HG03439 (cell line): ENCODE data around the gene SYNJ2.
A peak's percentile ranks its signal among the peaks of the same experiment; 100 is the strongest.

ENCODE experiments used
- ATAC-seq: cut with Tn5 transposase; IDR thresholded peaks from one replicate; pipeline ENCODE4 v1.9.1; 2021; ENCODE audit warnings: mild to moderate bottlenecking, moderate library complexity; ENCODE audit not compliant: unreplicated experiment

SYNJ2 gene

GRCh38 chr6:157978021-157978783 lies 3.5 kb upstream of the SYNJ2 start:
- no peak for ATAC-seq

GRCh38 chr6:157980288-157981131 lies 1.2 kb upstream of the SYNJ2 start:
- ATAC-seq = peak; percentile 13

DNA sequence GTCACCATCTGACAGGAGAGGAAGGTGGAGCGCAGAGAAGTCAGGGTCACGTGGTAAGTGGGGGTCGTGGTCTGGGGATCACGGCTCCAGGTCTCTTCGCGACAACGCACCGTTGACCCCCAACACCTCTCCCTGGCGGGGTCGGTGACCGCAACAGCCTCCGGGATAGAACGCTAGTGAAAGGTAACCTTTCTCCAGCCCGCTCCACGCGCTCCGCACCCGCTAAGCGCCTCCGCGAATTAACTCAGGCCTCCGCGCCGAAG lies 600 bp upstream of the SYNJ2 start:
- ATAC-seq = no peak

DNA sequence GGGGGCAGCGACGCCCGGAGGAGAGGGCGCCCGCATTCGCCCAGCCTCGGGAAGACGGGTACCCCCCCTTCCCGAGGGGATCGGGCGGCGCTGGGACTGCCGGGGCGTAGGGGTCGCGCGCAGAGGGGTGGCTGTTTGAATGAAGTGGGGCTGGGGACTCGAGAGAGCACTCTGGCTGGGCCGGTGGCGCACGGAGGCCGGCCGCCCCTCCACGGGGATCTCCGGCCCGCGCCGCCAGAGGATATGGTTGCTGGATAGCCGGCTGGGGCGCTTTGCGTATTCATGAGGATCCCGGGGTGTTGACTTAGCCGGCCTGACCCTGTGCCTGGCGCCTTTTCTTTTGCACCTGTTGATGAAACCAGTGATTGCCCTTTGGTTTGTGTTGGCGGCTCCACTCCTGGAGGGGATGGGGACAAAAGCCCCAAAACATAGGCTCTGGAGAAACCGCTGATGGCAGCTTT lies 469 bp downstream of the SYNJ2 start:
- peak; percentile 45 for ATAC-seq

- ATAC-seq = no peak
These were observed 1.1 kb downstream of the SYNJ2 start for GRCh38 chr6:157982563-157983405.

DNA sequence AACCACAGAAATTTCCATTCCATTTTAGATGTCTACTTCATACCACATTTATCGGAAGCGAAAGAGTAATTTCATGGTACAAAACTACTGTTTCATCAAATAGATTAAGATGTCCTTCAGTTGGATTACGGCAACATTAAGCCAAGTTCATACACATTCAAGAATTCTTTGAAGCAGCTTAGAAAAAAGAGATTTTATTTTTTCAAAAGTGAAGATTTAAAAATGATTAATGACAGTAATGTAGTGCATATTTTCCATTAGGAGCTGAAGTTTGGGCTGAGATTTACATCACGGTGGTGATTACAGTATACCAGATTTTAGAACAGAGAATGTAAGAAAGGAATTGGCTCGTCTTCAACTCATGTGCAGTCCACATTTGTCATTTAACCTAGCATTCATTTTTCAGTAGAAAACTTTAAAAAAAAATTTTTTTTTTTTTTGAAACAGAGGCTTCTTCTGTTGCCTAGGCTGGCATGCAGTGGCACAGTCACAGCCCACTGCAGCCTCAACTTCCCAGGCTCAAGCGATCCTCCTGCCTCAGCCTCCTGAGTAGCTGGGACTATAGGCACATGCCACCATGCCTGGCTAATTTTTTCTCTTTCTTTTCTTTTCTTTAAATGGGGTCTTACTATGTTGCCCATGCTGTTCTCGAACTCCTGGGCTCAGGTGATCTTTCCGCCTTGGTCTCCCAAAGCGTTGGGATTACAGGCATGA lies 1.9 kb downstream of the SYNJ2 start:
- no peak for ATAC-seq

DNA sequence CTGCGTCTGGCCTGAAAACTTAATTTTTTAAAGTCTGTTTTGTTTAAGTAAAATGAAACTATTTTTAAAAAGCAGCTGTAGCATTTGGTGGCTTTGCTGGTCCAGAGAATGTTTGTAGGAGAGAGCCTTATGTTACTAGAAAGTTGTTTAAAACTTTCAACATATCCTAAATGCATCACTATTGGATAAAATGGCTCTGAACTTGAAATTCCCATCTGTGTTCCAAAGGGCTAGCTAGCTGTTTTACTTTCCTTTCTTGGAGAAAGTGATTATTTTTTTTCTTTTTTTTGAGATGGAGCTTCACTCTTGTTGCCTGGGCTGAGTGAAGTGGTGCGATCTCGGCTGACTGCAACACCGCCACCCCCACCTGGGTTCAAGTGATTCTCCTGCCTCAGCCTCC lies 2.5 kb downstream of the SYNJ2 start:
- ATAC-seq = no peak

DNA sequence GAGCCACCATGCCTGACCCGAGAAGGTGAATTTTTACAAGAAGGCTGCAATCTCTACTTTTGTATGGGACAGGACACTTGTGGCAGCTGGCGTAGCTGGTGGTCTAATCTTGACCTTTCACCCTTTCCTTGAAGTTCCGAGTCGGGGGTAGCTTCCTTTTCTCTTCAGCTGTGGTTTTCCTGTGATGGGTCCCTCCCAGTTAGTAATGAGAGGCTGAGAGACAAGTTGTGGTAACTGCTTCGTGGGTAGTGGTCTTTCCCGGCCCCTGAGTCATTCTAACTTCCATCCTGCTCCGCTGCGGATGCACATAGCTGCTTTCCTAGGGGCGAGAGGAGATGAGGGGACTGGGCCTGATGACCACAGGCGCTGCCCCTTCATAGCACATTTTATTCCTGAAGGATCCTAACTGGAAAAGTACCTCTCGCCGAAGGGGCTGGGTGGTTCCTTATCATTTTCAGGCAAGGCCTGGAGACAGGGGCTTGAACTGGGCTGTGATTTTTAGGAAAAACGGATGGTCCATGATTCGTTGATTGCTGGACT lies 3.1 kb downstream of the SYNJ2 start:
- ATAC-seq = no peak

DNA sequence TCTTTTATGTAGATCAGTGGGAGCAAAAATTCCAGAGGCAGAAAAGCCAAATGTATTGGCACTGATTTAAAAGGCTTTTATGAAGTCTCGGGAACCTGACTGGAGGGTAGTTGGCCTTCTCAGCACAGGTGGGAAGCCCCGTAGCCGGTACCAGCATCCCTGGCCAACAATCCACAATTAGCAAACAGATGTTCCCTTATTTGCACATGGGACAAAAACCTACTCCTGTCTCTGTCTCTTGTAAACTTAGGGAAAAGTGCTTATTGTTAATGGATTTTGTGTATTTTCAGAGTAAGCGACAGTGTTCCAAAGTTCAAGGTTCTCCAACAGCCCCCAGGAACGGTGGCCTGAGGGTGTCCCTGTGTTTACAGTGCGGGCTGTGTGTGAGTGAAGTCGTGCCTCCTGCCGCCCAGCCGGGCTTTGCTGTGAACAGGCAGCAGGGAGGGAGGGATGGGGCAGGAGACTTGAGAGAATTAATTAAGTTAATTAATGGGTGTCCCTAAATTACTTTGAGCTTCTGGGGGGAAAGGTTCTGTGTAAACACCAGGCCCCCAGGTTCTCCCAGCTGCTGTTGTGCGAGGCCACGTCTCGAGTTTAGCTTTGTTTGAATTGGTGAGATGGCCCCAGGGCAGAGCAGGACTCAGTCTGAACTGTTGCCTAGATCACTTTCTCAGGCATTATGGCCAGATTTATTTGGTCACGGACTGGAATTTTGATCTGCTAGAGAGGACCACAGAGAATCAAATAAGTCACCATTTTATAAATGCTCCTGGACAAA lies 3.9 kb downstream of the SYNJ2 start:
- ATAC-seq = no peak

DNA sequence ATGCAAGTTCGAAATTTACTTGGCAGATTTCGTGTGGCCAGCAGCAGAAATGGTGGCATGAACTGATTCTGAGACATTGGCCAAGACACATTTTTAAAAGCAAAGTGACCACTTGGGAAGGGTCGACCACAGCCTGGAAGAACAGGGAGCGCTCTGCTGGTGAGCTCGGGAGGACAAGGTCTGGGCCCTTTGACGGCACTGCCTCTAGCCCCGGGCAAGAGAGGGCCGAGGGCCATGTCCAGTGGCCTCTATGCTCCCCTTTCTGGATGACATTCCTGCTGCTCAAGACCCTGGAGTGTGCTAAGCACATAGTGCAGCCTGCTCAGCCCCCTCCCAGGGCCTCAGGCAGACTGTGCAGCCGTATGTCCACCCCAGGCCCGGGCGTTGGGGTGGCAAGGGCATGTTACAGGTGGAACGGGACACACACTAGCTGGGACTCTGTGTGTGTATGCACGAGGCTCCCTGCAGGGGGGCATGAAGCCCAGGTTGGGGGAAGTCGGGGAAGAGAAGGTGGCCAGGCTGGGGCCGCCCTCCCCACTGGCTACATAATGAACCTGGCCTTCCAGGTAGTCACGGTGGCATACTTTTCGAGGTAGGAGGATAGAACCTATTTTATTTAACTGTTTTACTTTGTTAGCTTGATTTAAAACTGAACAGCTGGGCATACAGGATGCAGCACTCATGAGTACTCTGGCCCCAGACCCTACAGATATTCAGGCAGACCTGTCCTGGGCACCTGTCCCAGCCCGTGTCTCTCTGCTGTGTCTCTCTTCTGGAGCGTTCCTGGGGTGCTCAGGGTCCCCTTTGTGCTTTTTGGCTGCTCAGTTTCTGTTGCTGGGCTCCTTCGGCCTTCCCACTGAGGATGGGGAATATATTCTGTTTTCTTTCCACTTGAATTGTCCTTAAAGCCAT lies 6.4 kb downstream of the SYNJ2 start:
- no peak for ATAC-seq

GRCh38 chr6:157988700-157989063 lies 7.0 kb downstream of the SYNJ2 start:
- ATAC-seq = no peak

DNA sequence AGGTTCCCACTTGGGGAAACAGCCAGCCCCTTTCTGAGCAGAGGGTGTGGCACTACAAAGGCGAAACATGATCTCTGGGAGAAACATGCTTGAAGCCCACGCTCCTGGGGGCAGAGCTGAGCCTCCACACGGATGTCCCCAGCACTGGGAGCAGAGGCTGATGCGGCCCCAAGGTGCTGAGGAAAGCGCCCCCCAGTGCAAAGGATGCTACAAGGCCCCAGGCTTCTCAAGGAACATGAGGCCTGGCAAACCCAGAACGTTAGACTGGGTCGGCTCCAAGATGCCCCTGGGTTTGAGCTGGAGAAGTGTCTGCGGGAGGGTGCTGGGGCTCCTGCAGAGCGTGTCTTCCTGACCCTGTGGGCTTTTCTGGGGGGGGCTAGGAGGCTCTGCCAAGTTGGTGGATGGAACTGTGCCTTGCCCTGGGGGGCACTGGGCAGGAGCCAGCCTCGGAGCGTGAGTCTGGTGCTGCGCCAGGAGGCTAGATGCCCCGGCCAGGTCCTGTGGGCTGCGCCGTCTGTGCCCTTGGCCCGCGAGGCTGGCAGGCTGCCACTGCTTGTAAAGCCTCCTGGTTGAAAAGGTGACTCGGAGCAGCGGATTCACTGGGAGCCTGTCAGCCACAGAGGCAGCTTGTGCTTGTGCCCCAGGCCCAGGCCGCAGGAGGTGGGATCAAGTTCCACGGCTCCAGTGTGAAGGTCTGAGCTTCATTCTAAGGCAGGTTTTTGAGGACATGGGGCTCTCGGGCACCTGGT lies 8.1 kb downstream of the SYNJ2 start:
- ATAC-seq = no peak

DNA sequence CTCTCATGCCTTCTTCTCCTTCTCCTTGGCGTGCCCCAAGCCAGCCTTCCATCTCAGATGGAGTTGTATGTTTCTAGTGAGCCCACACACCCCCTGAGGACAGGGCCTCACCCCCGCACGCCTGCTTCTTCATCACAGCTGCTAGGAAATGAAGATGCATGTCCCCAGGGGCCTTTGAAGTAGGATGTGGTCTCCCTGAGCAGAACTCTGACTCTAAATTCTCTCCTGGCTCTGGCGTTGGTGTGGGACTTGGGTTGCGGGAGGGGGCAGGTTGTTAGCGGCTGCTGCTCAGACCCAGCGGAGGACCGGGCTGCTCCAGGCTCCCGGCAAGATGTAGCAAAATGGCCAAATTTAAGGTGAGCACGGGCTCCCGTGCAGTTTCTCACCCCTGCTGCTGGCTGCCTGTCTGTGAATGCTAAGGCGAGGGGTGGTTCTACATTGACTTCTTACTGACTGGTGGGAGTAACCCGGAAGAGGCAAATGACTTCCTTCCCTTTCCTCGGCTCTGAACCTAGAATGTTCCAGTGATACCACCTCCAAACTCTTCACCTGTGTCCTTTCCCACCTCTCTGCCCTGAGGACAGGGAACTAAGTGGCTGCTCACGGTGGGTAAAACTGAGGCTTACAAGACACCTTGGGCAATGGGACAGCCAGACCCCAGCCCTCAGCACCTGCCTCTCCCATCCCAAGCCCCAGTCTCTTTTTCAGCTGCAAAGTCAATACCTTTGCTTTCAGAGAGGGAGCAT lies 8.8 kb downstream of the SYNJ2 start:
- no peak for ATAC-seq

DNA sequence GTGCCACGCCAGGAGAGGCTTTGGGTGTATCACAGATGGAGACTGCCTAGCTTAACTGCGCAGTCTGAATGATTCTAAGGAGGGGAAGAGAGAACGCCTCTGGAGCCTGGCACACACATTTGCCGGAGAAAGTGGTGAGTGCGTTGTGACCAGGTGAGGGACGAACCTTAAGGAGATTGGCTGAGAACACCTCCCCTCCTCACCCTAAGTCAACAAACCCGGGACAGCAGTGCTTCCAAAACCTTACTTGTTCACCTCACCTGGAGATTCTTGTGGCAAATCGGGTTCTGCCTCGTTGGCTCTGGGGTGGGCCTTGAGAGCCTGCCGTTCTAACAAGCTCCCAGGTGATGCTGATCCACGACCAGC lies 9.4 kb downstream of the SYNJ2 start:
- ATAC-seq = no peak

DNA sequence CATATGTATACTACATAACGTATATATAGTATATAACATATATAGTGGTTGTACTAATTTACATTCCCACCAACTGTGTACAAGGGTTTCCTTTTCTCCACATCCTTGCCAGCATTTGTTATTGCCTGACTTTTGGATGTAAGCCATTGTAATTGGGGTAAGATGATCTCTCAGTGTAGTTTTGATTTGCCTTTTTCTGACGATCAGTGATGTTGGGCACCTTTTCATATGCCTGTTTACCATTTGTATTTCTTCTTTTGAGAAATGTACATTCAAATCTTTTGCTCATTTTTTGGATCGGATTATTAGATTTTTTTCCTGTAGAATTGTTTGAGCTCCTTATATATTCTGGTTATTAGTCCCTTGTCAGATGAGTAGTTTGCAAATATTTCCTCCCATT lies 11.4 kb downstream of the SYNJ2 start:
- ATAC-seq = no peak

DNA sequence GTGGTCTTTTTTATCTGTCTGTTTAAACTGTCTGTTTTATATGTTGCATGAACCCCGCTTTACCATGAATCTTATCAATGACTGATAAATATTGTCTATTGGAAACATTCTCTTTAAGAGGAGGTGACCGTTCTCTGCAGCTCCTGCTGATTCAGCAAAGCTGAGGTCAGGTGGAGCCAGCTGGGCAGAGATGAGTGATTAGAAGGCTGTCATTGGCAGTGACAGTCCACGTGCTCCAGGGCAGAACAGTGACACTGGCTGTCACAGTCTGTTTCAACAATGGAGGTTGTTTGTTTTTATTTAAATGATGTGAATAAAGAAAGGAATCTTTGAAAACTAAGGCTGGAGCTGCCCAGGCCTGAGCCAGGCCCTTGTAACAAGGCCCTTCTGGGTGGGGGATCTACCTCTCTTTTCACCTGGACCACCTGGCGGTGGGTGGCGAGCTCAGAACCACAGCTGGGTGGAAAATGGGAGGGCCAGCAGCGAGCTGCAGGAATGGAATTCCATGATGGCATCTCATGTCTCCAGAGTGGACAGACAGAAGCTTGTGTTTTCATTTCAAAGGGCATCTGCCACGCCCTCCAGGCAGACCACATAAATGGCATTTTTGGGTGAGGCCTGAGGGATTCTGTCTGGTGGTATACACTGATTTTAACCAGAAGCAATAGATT lies 12.6 kb downstream of the SYNJ2 start:
- ATAC-seq = no peak

DNA sequence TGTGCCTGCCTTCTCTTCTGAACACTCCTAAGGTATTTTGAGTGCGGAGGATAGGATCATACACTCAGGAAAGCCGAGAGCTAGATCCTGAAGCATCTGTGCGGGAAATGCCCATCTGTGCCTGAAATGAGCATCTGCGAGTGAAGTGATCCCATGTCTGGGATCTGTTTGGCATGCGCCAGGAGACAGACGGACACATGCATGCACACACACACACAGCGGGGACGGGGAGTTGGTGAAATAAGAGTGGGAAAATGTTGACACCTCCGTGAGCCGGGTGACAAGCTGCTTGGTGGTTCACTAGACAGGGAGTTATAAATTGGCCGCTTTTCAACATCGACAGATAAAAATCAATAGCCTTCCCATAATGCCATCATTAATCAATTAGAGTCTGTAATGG lies 13.8 kb downstream of the SYNJ2 start:
- ATAC-seq = no peak
